Measurements from ENCODE around the gene KRT2. TPM values are rescaled to one million over a fixed set of nuclear protein-coding genes. Genes with fewer than 3 reads are reported as not detected.

The KRT2 gene
- total RNA-seq, 1 experiment from 2014 or later = not detected

- ChIA-PET POLR2A (ENCODE audit: unreplicated experiment) (no interaction called here), CTCF (no interaction called here)
- Histone ChIP-seq H3K4me2 (no peak overlapping the region), H3K4me1 (replicated peaks; ENCODE audit: insufficient read depth) (peaks cover 5% of the 10 kb centered on the region), H3K79me2 (ENCODE audit: low read depth) (no peaks in the 10 kb centered on the region), H3K27me3 (ENCODE audit: insufficient read depth, low read depth) (no peaks in the 10 kb centered on the region), H3K27ac (no peak overlapping the region), H3K9me2 (ENCODE audit: insufficient read depth) (no peaks in the 10 kb centered on the region), H3K4me3 (no peak overlapping the region), H3K36me3 (ENCODE audit: low read depth) (no peaks in the 10 kb centered on the region), H3F3A (ENCODE audit: insufficient read depth, low read depth) (peaks cover under 1% of the 10 kb centered on the region; the same call in 1 of the 2 replicates), H4K20me1 (ENCODE audit: insufficient read depth) (no peaks in the 10 kb centered on the region), H3K9me3 (ENCODE audit: insufficient read depth, low read depth) (no peaks in the 10 kb centered on the region), H2AFZ (no peak overlapping the region)
- DNase-seq = no peak
- no TSS peak for BruUV-seq (replicated peaks)
- no peak for TF ChIP-seq CTCF (conservative IDR thresholded peaks at IDR 0.05)
- TF ChIP-seq EZH2 (IDR thresholded peaks at IDR 0.05; ENCODE audit: low read depth) = no peak
- intact Hi-C loops (cut with micrococcal nuclease; ENCODE audit: unreplicated experiment) = no loop called here
These were observed 41.2 kb upstream of the KRT2 start for GRCh38 chr12:52693261-52693660.

GRCh38 chr12:52692254-52692653 is 40.2 kb upstream of the KRT2 start:
- no peaks in the 10 kb centered on the region for H3K79me2 ChIP-seq (ENCODE audit: low read depth)
- no peak overlapping the region for H3K4me2 ChIP-seq
- no peaks in the 10 kb centered on the region for H4K20me1 ChIP-seq (ENCODE audit: insufficient read depth)
- H3K4me3 ChIP-seq = no peak overlapping the region
- H3K27me3 ChIP-seq (ENCODE audit: insufficient read depth, low read depth) = no peaks in the 10 kb centered on the region
- peaks cover 15% of the 10 kb centered on the region for H3K4me1 ChIP-seq (replicated peaks; ENCODE audit: insufficient read depth)
- ChIA-PET CTCF (no interaction called here), POLR2A (ENCODE audit: unreplicated experiment) (no interaction called here)
- TF ChIP-seq CTCF (conservative IDR thresholded peaks at IDR 0.05) (no peak), EZH2 (IDR thresholded peaks at IDR 0.05; ENCODE audit: low read depth) (no peak)
- intact Hi-C loops (cut with micrococcal nuclease; ENCODE audit: unreplicated experiment) = no loop called here
- H3F3A ChIP-seq (ENCODE audit: insufficient read depth, low read depth) = peaks cover 10% of the 10 kb centered on the region; the same call in 1 of the 2 replicates
- no peak overlapping the region for H2AFZ ChIP-seq
- H3K36me3 ChIP-seq (ENCODE audit: low read depth) = no peaks in the 10 kb centered on the region
- no peak for DNase-seq
- no peaks in the 10 kb centered on the region for H3K9me3 ChIP-seq (ENCODE audit: insufficient read depth, low read depth)
- no peak overlapping the region for H3K27ac ChIP-seq
- H3K9me2 ChIP-seq (ENCODE audit: insufficient read depth) = no peaks in the 10 kb centered on the region
- BruUV-seq (replicated peaks) = no TSS peak

GRCh38 chr12:52691841-52692150 is 39.8 kb upstream of the KRT2 start:
- H3K27me3 ChIP-seq (ENCODE audit: insufficient read depth, low read depth) = no peaks in the 10 kb centered on the region
- no peak overlapping the region for H3K4me2 ChIP-seq
- ChIA-PET CTCF (no interaction called here), POLR2A (ENCODE audit: unreplicated experiment) (no interaction called here)
- no peaks in the 10 kb centered on the region for H4K20me1 ChIP-seq (ENCODE audit: insufficient read depth)
- H2AFZ ChIP-seq = no peak overlapping the region
- no peaks in the 10 kb centered on the region for H3K79me2 ChIP-seq (ENCODE audit: low read depth)
- peaks cover 20% of the 10 kb centered on the region for H3K4me1 ChIP-seq (replicated peaks; ENCODE audit: insufficient read depth)
- BruUV-seq (replicated peaks) = no TSS peak
- TF ChIP-seq EZH2 (IDR thresholded peaks at IDR 0.05; ENCODE audit: low read depth) (no peak), CTCF (conservative IDR thresholded peaks at IDR 0.05) (no peak)
- no peak overlapping the region for H3K27ac ChIP-seq
- no peaks in the 10 kb centered on the region for H3K36me3 ChIP-seq (ENCODE audit: low read depth)
- DNase-seq = no peak
- H3K4me3 ChIP-seq = no peak overlapping the region
- H3K9me2 ChIP-seq (ENCODE audit: insufficient read depth) = no peaks in the 10 kb centered on the region
- peaks cover 12% of the 10 kb centered on the region; the same call in 1 of the 2 replicates for H3F3A ChIP-seq (ENCODE audit: insufficient read depth, low read depth)
- no peaks in the 10 kb centered on the region for H3K9me3 ChIP-seq (ENCODE audit: insufficient read depth, low read depth)
- intact Hi-C loops (cut with micrococcal nuclease; ENCODE audit: unreplicated experiment) = no loop called here
